D721Med (cell line): ENCODE measurements around the gene STAT1.
"Not testable (repeated sequence)": the region's sequence is repeated elsewhere in the genome, so short reads cannot be mapped to it uniquely, and the experiment has no call there.

Source experiments
- DNase-seq: peaks from one replicate; pipeline ENCODE4 v3.0.0; 2011; ENCODE audit warnings: low spot score; ENCODE audit not compliant: insufficient read length
- FAIRE-seq: peaks from 2 replicates; lab custom pipeline; 2011; peaks lifted over from hg19 to GRCh38; lab: Jason Lieb, UNC
- TF ChIP-seq, protein P1 (sequence below): IDR thresholded peaks from 2 replicates; pipeline ENCODE4 v1.5.1; 2012; ENCODE audit warnings: mild to moderate bottlenecking, control low read depth; ENCODE audit not compliant: insufficient read depth; ENCODE audit errors: missing control alignments

The STAT1 gene

DNA sequence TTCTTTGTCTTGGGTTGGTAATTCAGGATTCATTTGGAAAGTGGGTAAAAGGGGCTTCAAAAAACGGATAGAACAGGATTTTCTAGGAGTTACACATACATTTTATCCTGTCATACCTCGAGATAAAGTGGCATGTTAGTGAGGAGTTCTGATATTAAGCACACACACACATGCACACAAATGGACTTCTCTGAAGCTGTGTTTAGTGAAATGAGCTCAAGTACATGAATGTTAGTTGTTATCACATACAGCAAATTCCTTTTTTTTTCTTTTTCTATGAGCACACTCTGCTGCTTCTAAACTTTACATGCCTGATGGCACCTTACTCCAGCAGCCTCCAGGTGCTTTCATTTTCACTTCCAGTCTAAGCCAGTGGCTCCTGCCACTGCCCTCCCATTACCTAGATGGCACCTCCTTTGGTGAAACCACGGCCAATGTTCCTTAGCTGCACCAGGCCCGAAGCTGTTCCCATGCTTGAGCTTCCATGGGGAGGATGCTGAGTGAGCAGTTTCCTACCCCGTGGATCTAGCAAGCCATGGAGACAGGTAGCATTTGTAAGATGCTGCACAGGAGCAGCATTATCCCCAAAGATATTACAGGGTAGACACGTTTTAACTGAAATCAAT, 49.7 kb downstream of the STAT1 start:
- no peak for FAIRE-seq

DNA sequence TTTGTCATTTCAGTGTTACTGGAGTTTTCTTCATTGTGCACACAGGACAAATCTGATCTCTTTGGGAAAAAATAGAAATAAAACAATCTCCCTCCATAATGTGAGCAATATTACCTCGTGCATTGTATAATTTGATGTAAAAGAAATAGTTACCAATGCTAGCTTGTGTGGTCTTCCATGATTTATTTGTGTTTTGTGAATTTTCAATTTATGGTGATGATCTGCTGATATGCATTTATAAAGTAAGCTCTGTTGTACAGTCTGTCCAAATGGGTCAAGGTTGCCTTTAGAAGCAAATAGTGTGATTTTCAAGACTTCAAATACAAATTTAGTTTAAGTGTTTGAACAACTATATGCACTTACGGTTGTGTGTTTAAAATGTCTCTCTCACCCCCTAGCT, 50.9 kb downstream of the STAT1 start:
- no peak for DNase-seq
- TF ChIP-seq, protein P1, sequence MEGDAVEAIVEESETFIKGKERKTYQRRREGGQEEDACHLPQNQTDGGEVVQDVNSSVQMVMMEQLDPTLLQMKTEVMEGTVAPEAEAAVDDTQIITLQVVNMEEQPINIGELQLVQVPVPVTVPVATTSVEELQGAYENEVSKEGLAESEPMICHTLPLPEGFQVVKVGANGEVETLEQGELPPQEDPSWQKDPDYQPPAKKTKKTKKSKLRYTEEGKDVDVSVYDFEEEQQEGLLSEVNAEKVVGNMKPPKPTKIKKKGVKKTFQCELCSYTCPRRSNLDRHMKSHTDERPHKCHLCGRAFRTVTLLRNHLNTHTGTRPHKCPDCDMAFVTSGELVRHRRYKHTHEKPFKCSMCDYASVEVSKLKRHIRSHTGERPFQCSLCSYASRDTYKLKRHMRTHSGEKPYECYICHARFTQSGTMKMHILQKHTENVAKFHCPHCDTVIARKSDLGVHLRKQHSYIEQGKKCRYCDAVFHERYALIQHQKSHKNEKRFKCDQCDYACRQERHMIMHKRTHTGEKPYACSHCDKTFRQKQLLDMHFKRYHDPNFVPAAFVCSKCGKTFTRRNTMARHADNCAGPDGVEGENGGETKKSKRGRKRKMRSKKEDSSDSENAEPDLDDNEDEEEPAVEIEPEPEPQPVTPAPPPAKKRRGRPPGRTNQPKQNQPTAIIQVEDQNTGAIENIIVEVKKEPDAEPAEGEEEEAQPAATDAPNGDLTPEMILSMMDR: no peak
- no peak for FAIRE-seq

More for the DNA sequence above, 49.7 kb downstream of the STAT1 start:
- no peak for DNase-seq
- TF ChIP-seq, protein P1: no peak

DNA sequence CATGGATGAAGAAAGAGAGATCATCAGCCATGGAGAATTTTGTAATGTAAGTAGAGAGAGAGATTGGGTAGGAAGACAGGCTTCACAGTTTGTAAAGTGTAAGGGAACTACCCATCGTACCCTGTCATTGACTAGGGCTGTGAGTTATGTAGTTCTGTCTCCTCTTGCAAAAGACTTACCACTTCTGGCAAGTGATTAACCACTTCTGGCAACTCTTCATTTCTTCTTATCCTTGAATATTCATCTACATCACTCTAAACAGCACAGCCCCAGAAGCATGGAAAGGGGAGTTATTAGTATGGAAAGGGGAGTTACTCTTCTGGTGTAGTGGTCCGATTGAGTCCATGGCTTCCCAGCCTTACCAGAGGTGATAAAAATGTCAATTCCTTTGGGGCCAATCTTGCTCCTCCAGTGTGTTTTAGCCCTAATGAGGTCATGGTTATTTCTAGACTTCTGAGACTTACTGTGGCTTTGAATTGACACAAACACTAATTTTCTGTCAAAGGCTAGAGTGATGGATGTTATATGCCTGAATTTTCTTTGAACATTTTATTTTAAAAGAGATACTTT, 52.0 kb downstream of the STAT1 start:
- TF ChIP-seq, protein P1: no peak
- FAIRE-seq (no peak), DNase-seq (no peak)

DNA sequence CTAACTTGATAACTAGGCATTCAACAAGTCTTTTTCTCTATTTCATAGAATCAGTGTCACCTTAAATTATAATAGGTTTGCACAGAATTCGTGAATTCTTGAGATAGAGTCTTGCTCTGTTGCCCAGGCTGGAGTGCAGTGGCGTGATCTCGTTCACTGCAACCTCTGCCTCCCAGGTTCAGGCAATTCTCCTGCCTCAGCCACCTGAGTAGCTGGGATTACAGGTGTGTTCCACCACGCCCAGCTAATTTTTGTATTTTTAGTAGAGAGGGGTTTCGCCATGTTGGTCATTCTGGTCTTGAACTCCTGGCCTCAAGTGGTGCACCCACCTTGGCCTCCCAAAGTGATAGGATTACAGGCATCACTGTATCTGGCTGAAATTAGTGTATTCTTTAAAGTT, 52.9 kb downstream of the STAT1 start:
- not testable (repeated sequence) for DNase-seq, FAIRE-seq

DNA sequence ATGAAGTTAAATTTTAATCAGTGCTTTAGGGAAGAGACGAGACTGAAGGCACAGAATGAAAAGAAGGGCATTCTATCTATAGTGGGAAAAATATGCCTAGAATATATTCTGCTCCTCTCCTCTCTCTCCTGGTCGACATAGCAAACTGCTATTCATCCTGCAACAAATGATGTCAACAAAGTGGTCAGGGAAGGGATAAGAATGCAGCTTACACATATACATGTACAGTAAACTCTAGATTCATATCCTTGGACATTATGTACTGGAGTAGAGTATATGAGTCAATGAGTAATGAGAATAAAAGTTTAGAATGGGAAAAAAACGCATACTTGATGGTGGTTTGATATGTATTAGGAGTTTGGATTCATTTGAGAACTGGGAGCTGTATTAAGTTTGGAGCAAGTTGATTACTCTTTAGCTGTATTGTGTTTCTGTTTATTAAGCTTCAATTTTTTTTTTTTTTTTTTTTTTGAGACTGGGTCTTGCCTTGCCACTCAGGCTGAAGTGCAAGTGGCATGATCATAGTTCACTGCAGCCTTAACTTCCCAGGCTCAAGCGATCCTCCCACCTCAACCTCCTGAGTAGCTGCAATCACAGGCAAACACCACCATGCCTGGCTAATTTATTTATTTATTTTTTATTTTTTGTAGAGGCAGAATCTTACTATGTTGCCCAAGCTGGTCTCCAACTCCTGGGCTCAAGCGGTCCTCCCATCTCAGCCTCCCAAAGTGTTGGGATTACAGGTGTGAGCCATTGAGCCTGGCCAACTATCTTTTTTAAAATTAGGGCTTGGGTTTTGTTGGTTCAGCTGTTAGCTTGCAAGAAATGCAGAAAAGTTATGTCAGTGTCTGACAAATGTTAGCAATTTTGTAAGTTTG, 53.8 kb downstream of the STAT1 start:
- no peak for FAIRE-seq
- DNase-seq: no peak
- TF ChIP-seq, protein P1: no peak

DNA sequence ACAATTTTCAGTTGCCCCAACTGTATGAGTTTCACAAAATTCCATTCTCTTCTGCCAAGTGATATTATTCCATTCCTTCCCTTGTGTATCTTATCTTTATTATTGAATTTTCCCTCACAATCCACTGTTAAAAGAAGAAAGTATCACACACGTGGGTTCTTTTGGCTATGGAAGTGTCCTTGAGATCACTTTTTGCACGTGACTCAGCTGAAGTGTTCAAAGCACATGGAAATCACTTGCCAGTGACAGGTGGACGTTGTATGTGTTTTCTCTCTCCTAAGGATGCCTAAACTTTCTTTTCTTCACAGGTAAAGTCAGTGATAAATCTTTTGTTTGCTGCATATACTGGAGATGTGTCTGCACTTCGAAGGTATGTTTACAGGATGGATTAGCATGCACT, 60.7 kb downstream of the STAT1 start:
- FAIRE-seq (no peak), DNase-seq (no peak)
- TF ChIP-seq, protein P1: no peak

DNA sequence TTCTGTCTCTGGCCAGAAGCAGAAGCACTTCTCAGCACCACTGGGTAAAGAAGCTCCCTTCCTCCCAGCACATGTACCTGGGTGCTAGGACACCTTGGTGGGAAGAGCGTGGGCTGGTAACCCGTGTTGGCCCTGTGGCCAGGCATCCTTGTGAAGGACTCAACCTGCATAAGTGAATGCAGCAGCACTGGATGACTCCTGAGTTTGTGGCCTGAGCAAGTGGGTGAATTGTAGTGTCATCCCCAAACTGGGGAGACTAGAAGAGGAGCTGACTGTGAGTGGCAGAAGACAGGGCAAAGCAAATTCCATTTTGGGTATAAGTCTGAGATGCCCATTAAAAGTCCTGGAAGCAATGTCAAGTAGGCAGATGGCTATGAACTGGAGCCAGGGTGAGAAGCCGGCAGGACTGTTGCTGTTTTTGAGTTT, 63.4 kb downstream of the STAT1 start:
- TF ChIP-seq, protein P1: no peak
- DNase-seq (no peak), FAIRE-seq (no peak)
